Lower lobe of right lung (tissue), 2 donors: ENCODE results near the gene AIF1L. TPM values are rescaled to one million over a fixed set of nuclear protein-coding genes. Genes with fewer than 3 reads are reported as not detected.

Experiments
- ATAC-seq, 2 donors: fragments of 200-7000 bp; cut with Tn5 transposase; one replicate each; pipeline ENCODE4 v1.9.1; 2020 to 2022; ENCODE audit warnings: mild to moderate bottlenecking in 2 of 2, moderate library complexity in 2 of 2
- DNase-seq: peaks from one replicate; pipeline ENCODE4 v3.0.0-alpha.2; 2020
- H3K27ac ChIP-seq: fragments of 200-600 bp; one replicate; pipeline ENCODE4 v1.8.0; 2022
- H3K27me3 ChIP-seq: fragments of 200-600 bp; one replicate; pipeline ENCODE4 v1.8.0; 2022; ENCODE audit warnings: low read depth
- H3K36me3 ChIP-seq: fragments of 200-600 bp; one replicate; pipeline ENCODE4 v1.8.0; 2022; ENCODE audit warnings: mild to moderate bottlenecking
- H3K4me1 ChIP-seq: fragments of 200-600 bp; one replicate; pipeline ENCODE4 v1.8.0; 2022
- H3K4me3 ChIP-seq: fragments of 200-600 bp; one replicate; pipeline ENCODE4 v1.8.0; 2022; ENCODE audit warnings: mild to moderate bottlenecking
- H3K9me3 ChIP-seq: fragments of 200-600 bp; one replicate; pipeline ENCODE4 v1.8.0; 2022
- CTCF ChIP-seq: fragments of 200-600 bp; IDR thresholded peaks from one replicate; pipeline ENCODE4 v1.8.0; 2022; ENCODE audit warnings: antibody characterized with exemption, mild to moderate bottlenecking
- intact Hi-C: fragments of 100-400 bp; cut with DNase I; formaldehyde crosslinking; loops from one replicate; pipeline ENCODE4 v1.11.0; 2022
- total RNA-seq: library from RNA; stranded (reverse); fragmentation: NEBNext Ultra II Directional; extraction: Animal tissue kit (Norgen Biotek cat#: 25700); gene quantifications from one replicate; pipeline ENCODE4 v1.2.1, GENCODE V29; 2021
- donor health status: DM: no; HTN: yes; CAD: no; lungs with severe emphysema.

Gene AIF1L
- total RNA-seq, 1 donor from 2014 or later, result 16.0 TPM

- H3K27me3 ChIP-seq, result peaks cover 9% of the 10 kb centered on the region
- H3K27ac ChIP-seq, result no peak overlapping the region
- no peaks in the 10 kb centered on the region for H3K9me3 ChIP-seq
- no peak for TF ChIP-seq CTCF
- H3K36me3 ChIP-seq, result no peaks in the 10 kb centered on the region
- H3K4me1 ChIP-seq, result no peaks in the 10 kb centered on the region
- intact Hi-C loops, result no loop called here
- DNase-seq (no peak), ATAC-seq (no peak)
- H3K4me3 ChIP-seq, result no peak overlapping the region
Observed at GRCh38 chr9:131050831-131051230, 45.5 kb upstream of the AIF1L start.

GRCh38 chr9:131051592-131052517 is 44.5 kb upstream of the AIF1L start:
- Histone ChIP-seq H3K4me1 (no peaks in the 10 kb centered on the region), H3K9me3 (no peaks in the 10 kb centered on the region), H3K27me3 (peaks cover 9% of the 10 kb centered on the region), H3K4me3 (no peak overlapping the region), H3K36me3 (no peaks in the 10 kb centered on the region), H3K27ac (no peak overlapping the region)
- TF ChIP-seq CTCF, result no peak
- ATAC-seq (no peak), DNase-seq (no peak)
- intact Hi-C loops, result no loop called here

DNA sequence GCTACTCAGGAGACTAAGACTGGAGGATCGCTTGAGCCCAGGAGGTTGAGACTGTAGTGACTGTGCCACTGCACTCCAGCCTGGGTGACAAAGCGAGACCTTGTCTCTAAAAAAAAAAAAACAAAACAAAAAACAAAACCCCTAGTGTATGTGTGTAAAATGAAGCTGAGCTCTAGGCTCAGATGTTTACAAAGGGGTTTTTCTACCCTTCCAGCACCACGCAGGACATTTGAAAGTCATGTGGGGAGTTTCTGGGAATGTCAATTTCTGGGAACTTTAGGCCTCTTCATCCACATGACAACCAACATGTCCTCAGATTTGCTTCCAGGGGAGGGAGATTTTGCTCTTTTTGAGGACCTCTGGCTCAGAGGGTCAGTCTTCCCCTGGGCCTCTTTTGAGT is 42.4 kb upstream of the AIF1L start:
- H3K27ac ChIP-seq, result no peak overlapping the region
- intact Hi-C loops, result no loop called here
- ATAC-seq (no peak), DNase-seq (no peak)
- no peaks in the 10 kb centered on the region for H3K36me3 ChIP-seq
- peaks cover 9% of the 10 kb centered on the region for H3K27me3 ChIP-seq
- no peaks in the 10 kb centered on the region for H3K9me3 ChIP-seq
- H3K4me3 ChIP-seq, result no peak overlapping the region
- no peaks in the 10 kb centered on the region for H3K4me1 ChIP-seq
- no peak for TF ChIP-seq CTCF

- Histone ChIP-seq H3K9me3 (no peaks in the 10 kb centered on the region), H3K27ac (no peak overlapping the region), H3K27me3 (peaks cover 9% of the 10 kb centered on the region), H3K4me3 (no peak overlapping the region), H3K36me3 (no peaks in the 10 kb centered on the region), H3K4me1 (no peaks in the 10 kb centered on the region)
- intact Hi-C loops, result no loop called here
- no peak for DNase-seq
- TF ChIP-seq CTCF, result no peak
- ATAC-seq, result no peak
Observed at GRCh38 chr9:131056781-131057506, 39.4 kb upstream of the AIF1L start.

DNA sequence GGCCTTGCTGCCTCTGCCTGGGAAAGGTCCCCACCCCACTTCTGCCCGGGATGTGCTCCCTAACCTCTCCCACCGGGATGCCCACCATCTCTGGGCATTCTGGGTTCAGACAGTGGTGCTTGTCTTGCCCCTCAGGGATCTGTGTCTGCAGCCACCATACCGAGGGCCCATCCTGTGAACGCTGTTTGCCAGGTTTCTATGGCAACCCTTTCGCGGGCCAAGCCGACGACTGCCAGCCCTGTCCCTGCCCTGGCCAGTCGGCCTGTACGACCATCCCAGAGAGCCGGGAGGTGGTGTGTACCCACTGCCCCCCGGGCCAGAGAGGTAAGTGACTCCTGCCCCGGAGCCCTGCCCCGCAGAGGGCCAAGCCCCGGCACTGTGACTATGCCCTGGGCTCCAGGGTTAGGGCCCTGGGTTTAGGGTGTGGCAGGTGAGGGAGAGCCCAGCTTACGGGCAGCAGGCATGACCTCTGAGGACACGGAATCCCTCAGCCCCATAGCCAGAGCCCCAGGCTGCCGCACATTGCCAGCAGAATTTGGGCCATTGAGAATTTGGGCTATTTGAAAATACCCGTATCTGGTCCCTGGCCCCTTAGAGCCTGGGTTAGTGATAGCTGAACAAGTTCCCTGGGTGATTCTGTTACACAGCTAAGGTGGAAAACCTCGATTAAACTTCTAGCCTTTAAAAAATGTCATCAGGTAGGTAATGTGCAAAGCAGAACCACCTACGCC is 35.3 kb upstream of the AIF1L start:
- intact Hi-C loops, result no loop called here
- DNase-seq (no peak), ATAC-seq (no peak)
- H3K4me3 ChIP-seq, result no peak overlapping the region
- H3K27ac ChIP-seq, result no peak overlapping the region
- no peaks in the 10 kb centered on the region for H3K9me3 ChIP-seq
- TF ChIP-seq CTCF, result no peak
- H3K4me1 ChIP-seq, result no peaks in the 10 kb centered on the region
- H3K36me3 ChIP-seq, result no peaks in the 10 kb centered on the region
- H3K27me3 ChIP-seq, result no peaks in the 10 kb centered on the region
